ENCODE results near the gene SLC37A3. TPM values are rescaled to one million over a fixed set of nuclear protein-coding genes. Genes with fewer than 3 reads are reported as not detected.

Gene SLC37A3
- total RNA-seq, 2 experiments from 2014 or later: 47.5 to 55.5 TPM

DNA sequence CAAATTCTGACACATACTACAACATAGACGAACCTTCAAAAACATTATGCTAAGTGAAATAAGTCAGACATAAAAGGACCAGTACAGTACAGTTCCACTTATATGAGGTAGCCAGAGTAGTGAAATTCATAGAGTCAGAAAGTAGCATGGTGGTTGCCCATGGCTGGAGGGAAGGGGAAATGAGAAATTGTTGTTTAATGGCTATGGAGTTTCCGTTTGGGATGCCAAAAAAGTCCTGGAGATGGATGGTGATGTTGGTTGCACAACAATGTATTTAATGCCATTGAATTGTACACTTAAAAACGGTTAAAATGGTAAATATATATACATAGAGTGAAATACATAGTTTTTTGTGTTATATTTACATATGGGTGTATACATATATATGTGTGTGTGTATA is 2.1 kb upstream of the SLC37A3 start:
- Mint-ChIP-seq H3K4me1 (peaks cover 53% of the 10 kb centered on the region), H3K9me3 (ENCODE audit: low read depth) (no peaks in the 10 kb centered on the region), H3K27ac (no peak overlapping the region), H3K27me3 (no peaks in the 10 kb centered on the region), H3K36me3 (ENCODE audit: low read depth) (peaks cover 13% of the 10 kb centered on the region), H3K4me3 (no peak overlapping the region)
- intact Hi-C loops (cut with DNase I, micrococcal nuclease): loop anchor here (5.0 to 10.0 kb wide), 4 partner anchors 37 to 524 kb away; partner anchors contain the start of genes BRAF (in 1 of the 2) and MKRN1 (in 1 of the 2)
- POLR2A ChIA-PET: interaction anchor here (0.6 kb wide), 1 partner anchor 11 kb away, joined by 3 read pairs; no protein-coding TSS in a partner anchor
- ATAC-seq (no peak), DNase-seq (no peak)
- CTCF ChIA-PET: no interaction called here

DNA sequence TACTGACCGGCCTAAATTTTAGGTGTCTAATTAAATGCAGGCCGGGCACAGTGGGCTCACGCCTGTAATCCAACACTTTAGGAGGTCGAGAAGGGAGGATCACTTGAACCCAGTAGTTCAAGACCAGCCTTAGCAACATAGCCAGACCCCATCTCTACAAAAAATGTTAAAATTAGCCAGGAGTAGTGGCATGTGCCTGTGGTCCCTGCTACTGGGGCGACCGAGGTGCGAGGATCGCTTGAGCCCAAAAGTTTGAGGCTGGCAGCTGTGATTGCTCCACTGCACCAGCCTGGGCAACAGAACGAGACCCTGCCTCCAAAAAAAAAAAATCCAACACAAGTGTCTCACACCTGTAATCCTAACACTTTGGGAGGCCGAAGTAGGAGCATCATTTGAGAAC is 491 bp upstream of the SLC37A3 start:
- no peaks in the 10 kb centered on the region for H3K27me3 Mint-ChIP-seq
- ATAC-seq: no peak
- ChIA-PET CTCF (interaction anchor here (0.8 kb wide), 1 partner anchor 12 kb away, joined by 4 read pairs; no protein-coding TSS in a partner anchor), POLR2A (interaction anchor here (0.6 to 2.4 kb wide), 3 partner anchors 19 to 40 kb away, joined by 3 to 13 read pairs (median 6); no protein-coding TSS in a partner anchor)
- H3K36me3 Mint-ChIP-seq (ENCODE audit: low read depth): peaks cover 11% of the 10 kb centered on the region
- H3K4me3 Mint-ChIP-seq: peak overlapping the region; percentile 88
- no peak for DNase-seq
- H3K4me1 Mint-ChIP-seq: peaks cover 42% of the 10 kb centered on the region
- intact Hi-C loops (cut with DNase I, micrococcal nuclease): loop anchor here in 1 of 2 experiments (1.0 to 10.0 kb wide), 6 partner anchors 23 to 1156 kb away; partner anchors contain the start of genes AGK, MKRN1, MRPS33 and NDUFB2
- no peak overlapping the region for H3K27ac Mint-ChIP-seq
- H3K9me3 Mint-ChIP-seq (ENCODE audit: low read depth): no peaks in the 10 kb centered on the region

- Mint-ChIP-seq H3K9me3 (ENCODE audit: low read depth) (no peaks in the 10 kb centered on the region), H3K4me1 (peaks cover 18% of the 10 kb centered on the region), H3K4me3 (no peak overlapping the region), H3K27ac (no peak overlapping the region), H3K27me3 (no peaks in the 10 kb centered on the region), H3K36me3 (ENCODE audit: low read depth) (peaks cover 13% of the 10 kb centered on the region)
- ChIA-PET POLR2A (interaction anchor here (1.7 kb wide), 1 partner anchor 14 kb away, joined by 4 read pairs; no protein-coding TSS in a partner anchor), CTCF (interaction anchor here (0.6 to 0.9 kb wide), 2 partner anchors 11 to 94 kb away, joined by 3 read pairs; no protein-coding TSS in a partner anchor)
- ATAC-seq (no peak), DNase-seq (no peak)
- intact Hi-C loops (cut with DNase I, micrococcal nuclease): loop anchor here in 1 of 2 experiments (5.0 to 10.0 kb wide), 2 partner anchors 622 to 1161 kb away; partner anchors contain the start of gene AGK
Observed at GRCh38 chr7:140393756-140394306, 4.5 kb downstream of the SLC37A3 start.

GRCh38 chr7:140391634-140392033 is 6.7 kb downstream of the SLC37A3 start:
- ATAC-seq: no peak
- H3K9me3 Mint-ChIP-seq (ENCODE audit: low read depth): no peaks in the 10 kb centered on the region
- POLR2A ChIA-PET: interaction anchor here (1.1 to 3.8 kb wide), 2 partner anchors 9 to 15 kb away, joined by 4 to 30 read pairs; no protein-coding TSS in a partner anchor
- H3K27me3 Mint-ChIP-seq: no peaks in the 10 kb centered on the region
- peaks cover 9% of the 10 kb centered on the region for H3K4me1 Mint-ChIP-seq
- H3K27ac Mint-ChIP-seq: no peak overlapping the region
- no peak for DNase-seq
- intact Hi-C loops (cut with DNase I, micrococcal nuclease): loop anchor here in 1 of 2 experiments (5.0 to 10.0 kb wide), 2 partner anchors 619 to 1163 kb away; partner anchors contain the start of gene AGK
- CTCF ChIA-PET: interaction anchor here (1.4 to 1.8 kb wide), 2 partner anchors 9 to 16 kb away, joined by 6 to 7 read pairs; no protein-coding TSS in a partner anchor
- peaks cover 15% of the 10 kb centered on the region for H3K36me3 Mint-ChIP-seq (ENCODE audit: low read depth)
- no peak overlapping the region for H3K4me3 Mint-ChIP-seq

GRCh38 chr7:140390466-140391190 is 7.7 kb downstream of the SLC37A3 start:
- Mint-ChIP-seq H3K27me3 (no peaks in the 10 kb centered on the region), H3K4me1 (peaks cover 3% of the 10 kb centered on the region), H3K9me3 (ENCODE audit: low read depth) (no peaks in the 10 kb centered on the region), H3K4me3 (no peak overlapping the region), H3K27ac (no peak overlapping the region), H3K36me3 (ENCODE audit: low read depth) (peaks cover 12% of the 10 kb centered on the region)
- POLR2A ChIA-PET: interaction anchor here (1.1 to 3.8 kb wide), 2 partner anchors 8 to 14 kb away, joined by 4 to 30 read pairs; no protein-coding TSS in a partner anchor
- ATAC-seq (peak; percentile 57), DNase-seq (peak; percentile 55)
- intact Hi-C loops (cut with DNase I, micrococcal nuclease): loop anchor here in 1 of 2 experiments (5.0 to 10.0 kb wide), 2 partner anchors 618 to 1164 kb away; partner anchors contain the start of gene AGK
- CTCF ChIA-PET: interaction anchor here (0.6 to 1.8 kb wide), 5 partner anchors 8 to 30 kb away, joined by 3 to 7 read pairs (median 4); no protein-coding TSS in a partner anchor

GRCh38 chr7:140390034-140390433 is 8.3 kb downstream of the SLC37A3 start:
- DNase-seq (no peak), ATAC-seq (peak; percentile 9)
- POLR2A ChIA-PET: interaction anchor here (0.7 to 3.8 kb wide), 2 partner anchors 11 to 13 kb away, joined by 3 to 30 read pairs; no protein-coding TSS in a partner anchor
- intact Hi-C loops (cut with DNase I, micrococcal nuclease): loop anchor here in 1 of 2 experiments (5.0 to 10.0 kb wide), 2 partner anchors 618 to 1165 kb away; partner anchors contain the start of gene AGK
- no peak overlapping the region for H3K27ac Mint-ChIP-seq
- H3K27me3 Mint-ChIP-seq: no peaks in the 10 kb centered on the region
- CTCF ChIA-PET: interaction anchor here (0.7 to 1.8 kb wide), 4 partner anchors 8 to 12 kb away, joined by 3 to 7 read pairs (median 5); no protein-coding TSS in a partner anchor
- H3K36me3 Mint-ChIP-seq (ENCODE audit: low read depth): peaks cover 16% of the 10 kb centered on the region
- no peaks in the 10 kb centered on the region for H3K9me3 Mint-ChIP-seq (ENCODE audit: low read depth)
- H3K4me1 Mint-ChIP-seq: peaks cover 9% of the 10 kb centered on the region
- no peak overlapping the region for H3K4me3 Mint-ChIP-seq

- no peaks in the 10 kb centered on the region for H3K27me3 Mint-ChIP-seq
- H3K4me3 Mint-ChIP-seq: peak overlapping the region; percentile 21
- no peaks in the 10 kb centered on the region for H3K9me3 Mint-ChIP-seq (ENCODE audit: low read depth)
- H3K4me1 Mint-ChIP-seq: peaks cover 15% of the 10 kb centered on the region
- ATAC-seq (no peak), DNase-seq (no peak)
- CTCF ChIA-PET: interaction anchor here (1.3 kb wide), 2 partner anchors 12 to 29 kb away, joined by 4 read pairs; no protein-coding TSS in a partner anchor
- intact Hi-C loops (cut with DNase I, micrococcal nuclease): loop anchor here in 1 of 2 experiments (1.0 kb wide), 1 partner anchor 13 kb away; no protein-coding TSS in a partner anchor
- H3K27ac Mint-ChIP-seq: no peak overlapping the region
- H3K36me3 Mint-ChIP-seq (ENCODE audit: low read depth): peaks cover 16% of the 10 kb centered on the region
- POLR2A ChIA-PET: interaction anchor here (0.7 to 3.8 kb wide), 4 partner anchors 9 to 13 kb away, joined by 3 to 30 read pairs (median 14); no protein-coding TSS in a partner anchor
Observed at GRCh38 chr7:140389445-140389844, 8.9 kb downstream of the SLC37A3 start.

- no peak for ATAC-seq
- Mint-ChIP-seq H3K4me1 (peaks cover 32% of the 10 kb centered on the region), H3K9me3 (ENCODE audit: low read depth) (no peaks in the 10 kb centered on the region), H3K4me3 (peak overlapping the region; percentile 12), H3K27ac (peak overlapping the region; percentile 8), H3K27me3 (no peaks in the 10 kb centered on the region), H3K36me3 (ENCODE audit: low read depth) (peaks cover 29% of the 10 kb centered on the region)
- intact Hi-C loops (cut with DNase I, micrococcal nuclease): no loop called here
- no peak for DNase-seq
- CTCF ChIA-PET: interaction anchor here (0.5 to 2.8 kb wide), 7 partner anchors 7 to 113 kb away, joined by 3 to 11 read pairs (median 3); no protein-coding TSS in a partner anchor
- POLR2A ChIA-PET: interaction anchor here (0.6 to 2.7 kb wide), 4 partner anchors 8 to 26 kb away, joined by 3 to 21 read pairs (median 7); no protein-coding TSS in a partner anchor
Observed at GRCh38 chr7:140384894-140385545, 13.3 kb downstream of the SLC37A3 start.

DNA sequence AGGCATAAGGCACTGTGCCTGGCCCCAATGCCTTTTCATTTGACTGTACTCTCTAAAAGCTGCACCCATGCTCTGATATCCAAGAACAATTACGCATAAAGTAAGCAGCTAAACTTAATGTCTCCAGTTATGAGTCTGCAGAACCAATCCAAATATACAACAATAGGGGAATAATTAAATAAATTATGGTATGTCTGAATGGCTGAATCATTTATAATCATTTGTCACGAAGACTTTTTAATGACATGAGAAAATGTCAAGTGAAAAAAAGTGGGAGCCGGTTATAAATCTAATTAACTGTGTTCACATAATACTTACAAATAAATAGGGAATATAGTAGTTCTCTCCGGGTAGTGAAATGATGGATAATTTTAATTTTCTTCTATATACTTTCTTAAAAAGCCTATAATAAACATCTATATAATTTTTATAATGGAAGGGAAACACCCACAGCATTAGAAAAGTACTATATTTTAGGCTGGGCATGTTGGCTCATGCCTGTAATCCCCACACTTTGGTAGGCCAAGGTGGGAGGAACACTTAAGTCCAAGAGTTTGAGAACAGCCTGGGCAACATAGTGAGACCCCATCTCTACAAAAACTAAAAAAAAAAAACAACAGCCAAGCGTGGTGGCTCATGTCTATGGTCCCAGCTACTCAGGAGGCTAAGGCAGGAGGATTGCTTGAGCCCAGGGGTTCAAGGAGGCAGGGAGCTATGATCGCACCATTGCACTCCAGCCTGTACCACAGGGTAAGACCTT is 14.2 kb downstream of the SLC37A3 start:
- DNase-seq (no peak), ATAC-seq (no peak)
- no peaks in the 10 kb centered on the region for H3K9me3 Mint-ChIP-seq (ENCODE audit: low read depth)
- CTCF ChIA-PET: interaction anchor here (0.6 to 2.8 kb wide), 6 partner anchors 9 to 112 kb away, joined by 3 to 11 read pairs (median 3); no protein-coding TSS in a partner anchor
- POLR2A ChIA-PET: interaction anchor here (0.6 to 2.7 kb wide), 3 partner anchors 8 to 11 kb away, joined by 5 to 21 read pairs (median 9); no protein-coding TSS in a partner anchor
- no peak overlapping the region for H3K4me3 Mint-ChIP-seq
- peaks cover 37% of the 10 kb centered on the region for H3K4me1 Mint-ChIP-seq
- H3K36me3 Mint-ChIP-seq (ENCODE audit: low read depth): peaks cover 32% of the 10 kb centered on the region
- peak overlapping the region; percentile 58 for H3K27ac Mint-ChIP-seq
- intact Hi-C loops (cut with DNase I, micrococcal nuclease): no loop called here
- H3K27me3 Mint-ChIP-seq: no peaks in the 10 kb centered on the region
